Breast epithelium (tissue), 4 donors: Measurements from ENCODE around the gene HMGA1. TPM values are rescaled to one million over a fixed set of nuclear protein-coding genes. Genes with fewer than 3 reads are reported as not detected.

Experiments used
- DNase-seq, 2 donors: peaks; one replicate each; pipeline ENCODE4 v3.0.0-alpha.2; 2019; ENCODE audit warnings: low spot score in 2 of 2
- H3K27ac ChIP-seq, 2 donors: fragments of 200-600 bp; sonication (generic) in 1 of 2; one replicate each; pipeline ENCODE4 v1.5.1; 2016 to 2019; ENCODE audit warnings: mild to moderate bottlenecking in 1 of 2
- H3K27me3 ChIP-seq, 2 donors: fragments of 200-600 bp; sonication (generic) in 1 of 2; one replicate each; pipeline versions ENCODE4 v1.5.1 to v1.6.0; 2017 to 2019; ENCODE audit warnings: control low read depth in 1 of 2, mild to moderate bottlenecking in 1 of 2
- H3K36me3 ChIP-seq: fragments of 200-600 bp; one replicate; pipeline ENCODE4 v1.5.1; 2019
- H3K4me1 ChIP-seq, 2 donors: fragments of 200-600 bp; sonication (generic); one replicate each; pipeline ENCODE4 v1.5.1; 2016 to 2019; ENCODE audit warnings: control low read depth in 1 of 2
- H3K4me3 ChIP-seq, 3 donors: fragments of 200-600 bp; sonication (generic); 1 replicate in 2 of 3; 2 replicates in 1 of 3; pipeline ENCODE4 v1.5.1; 2016 to 2019; ENCODE audit warnings: mild to moderate bottlenecking in 3 of 3, moderate library complexity in 2 of 3
- H3K9me3 ChIP-seq, 2 donors: fragments of 200-600 bp; sonication (generic) in 1 of 2; one replicate each; pipeline ENCODE4 v1.5.1; 2016 to 2019; ENCODE audit warnings: control low read depth in 1 of 2
- POLR2A ChIP-seq: fragments of 450-650 bp; IDR thresholded peaks from one replicate; pipeline ENCODE4 v1.6.1; 2016; ENCODE audit warnings: antibody characterized with exemption, mild to moderate bottlenecking, moderate library complexity
- POLR2AphosphoS5 ChIP-seq, 3 donors: sonication (generic); formaldehyde crosslinking; IDR thresholded peaks; one replicate each; pipeline ENCODE4 v1.6.1; 2017; ENCODE audit warnings: antibody characterized with exemption in 3 of 3
- intact Hi-C: fragments of 100-400 bp; cut with DNase I; formaldehyde crosslinking; loops from one replicate; pipeline ENCODE4 v1.15.1; 2023; ENCODE audit warnings: low total_unique reads
- total RNA-seq, 3 donors: library from RNA; depleted of rRNA; stranded (reverse); fragments of >200 nt; gene quantifications; one replicate each; pipeline ENCODE4 v1.1.0, GENCODE V29; 2016
- TF ChIP-seq, protein P1 (sequence below), 3 donors: fragments of 450-650 bp; IDR thresholded peaks; one replicate each; pipeline ENCODE4 v1.5.1; 2016 to 2017; ENCODE audit warnings: antibody characterized with exemption in 3 of 3, mild to moderate bottlenecking in 3 of 3, moderate library complexity in 3 of 3

The HMGA1 gene
- total RNA-seq, 3 donors from 2014 or later, result 10.9 to 20.9 (median 12.8) TPM

DNA sequence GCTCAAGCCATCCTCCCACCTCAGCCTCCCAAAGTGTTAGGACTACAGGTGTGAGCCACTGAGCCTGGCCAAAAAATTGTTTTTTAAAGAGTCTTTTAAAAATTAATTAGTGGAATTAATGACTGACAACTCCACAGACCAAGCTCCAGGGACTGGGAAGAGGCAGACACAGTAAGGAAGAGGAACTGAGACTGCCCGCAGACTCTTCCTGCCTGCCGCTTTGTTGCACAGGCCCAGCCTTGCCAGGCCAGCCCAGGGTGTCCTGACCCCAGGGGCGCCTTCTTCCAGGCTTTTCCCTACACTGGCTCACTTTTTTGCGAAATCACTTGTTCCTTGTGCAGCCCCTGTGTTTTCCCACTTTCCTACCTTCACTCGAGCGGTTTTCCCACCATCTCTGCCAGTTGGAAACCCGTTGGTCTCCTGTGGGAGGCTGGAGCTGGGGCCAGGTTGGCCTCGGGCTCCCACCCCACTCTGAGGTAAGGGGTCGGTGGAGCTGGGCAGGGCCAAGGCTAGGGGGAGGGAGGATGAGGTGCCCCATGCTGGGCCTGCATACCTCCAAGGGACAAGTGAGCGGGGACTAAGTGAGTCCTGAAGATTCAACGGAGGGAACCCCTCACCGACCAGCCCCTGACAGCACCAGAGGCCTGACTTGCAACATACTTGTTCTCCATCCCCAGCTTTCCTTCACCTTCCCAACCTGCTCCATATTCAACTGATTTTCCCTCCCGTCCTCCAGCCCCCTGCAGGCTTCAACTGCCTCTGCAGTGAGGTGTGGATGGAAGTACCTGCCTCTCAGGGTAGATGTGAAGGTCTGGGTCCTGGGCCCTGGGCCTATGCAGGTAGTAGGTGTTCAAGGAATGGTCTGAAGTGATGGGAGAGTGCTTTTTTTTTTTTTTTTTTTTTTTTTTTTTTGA lies 35.6 kb downstream of the HMGA1 start:
- no peaks in the 10 kb centered on the region for H3K27me3 ChIP-seq
- H3K36me3 ChIP-seq, result no peaks in the 10 kb centered on the region
- no peaks in the 10 kb centered on the region for H3K4me1 ChIP-seq
- intact Hi-C loops, result no loop called here
- no peak overlapping the region for H3K27ac ChIP-seq
- no peak for TF ChIP-seq POLR2A
- TF ChIP-seq, protein P1, sequence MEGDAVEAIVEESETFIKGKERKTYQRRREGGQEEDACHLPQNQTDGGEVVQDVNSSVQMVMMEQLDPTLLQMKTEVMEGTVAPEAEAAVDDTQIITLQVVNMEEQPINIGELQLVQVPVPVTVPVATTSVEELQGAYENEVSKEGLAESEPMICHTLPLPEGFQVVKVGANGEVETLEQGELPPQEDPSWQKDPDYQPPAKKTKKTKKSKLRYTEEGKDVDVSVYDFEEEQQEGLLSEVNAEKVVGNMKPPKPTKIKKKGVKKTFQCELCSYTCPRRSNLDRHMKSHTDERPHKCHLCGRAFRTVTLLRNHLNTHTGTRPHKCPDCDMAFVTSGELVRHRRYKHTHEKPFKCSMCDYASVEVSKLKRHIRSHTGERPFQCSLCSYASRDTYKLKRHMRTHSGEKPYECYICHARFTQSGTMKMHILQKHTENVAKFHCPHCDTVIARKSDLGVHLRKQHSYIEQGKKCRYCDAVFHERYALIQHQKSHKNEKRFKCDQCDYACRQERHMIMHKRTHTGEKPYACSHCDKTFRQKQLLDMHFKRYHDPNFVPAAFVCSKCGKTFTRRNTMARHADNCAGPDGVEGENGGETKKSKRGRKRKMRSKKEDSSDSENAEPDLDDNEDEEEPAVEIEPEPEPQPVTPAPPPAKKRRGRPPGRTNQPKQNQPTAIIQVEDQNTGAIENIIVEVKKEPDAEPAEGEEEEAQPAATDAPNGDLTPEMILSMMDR (IDR thresholded peaks at IDR 0.05), result no peak
- no peak for TF ChIP-seq POLR2AphosphoS5 (IDR thresholded peaks at IDR 0.05)
- no peak overlapping the region for H3K4me3 ChIP-seq
- no peaks in the 10 kb centered on the region for H3K9me3 ChIP-seq
- no peak for DNase-seq

DNA sequence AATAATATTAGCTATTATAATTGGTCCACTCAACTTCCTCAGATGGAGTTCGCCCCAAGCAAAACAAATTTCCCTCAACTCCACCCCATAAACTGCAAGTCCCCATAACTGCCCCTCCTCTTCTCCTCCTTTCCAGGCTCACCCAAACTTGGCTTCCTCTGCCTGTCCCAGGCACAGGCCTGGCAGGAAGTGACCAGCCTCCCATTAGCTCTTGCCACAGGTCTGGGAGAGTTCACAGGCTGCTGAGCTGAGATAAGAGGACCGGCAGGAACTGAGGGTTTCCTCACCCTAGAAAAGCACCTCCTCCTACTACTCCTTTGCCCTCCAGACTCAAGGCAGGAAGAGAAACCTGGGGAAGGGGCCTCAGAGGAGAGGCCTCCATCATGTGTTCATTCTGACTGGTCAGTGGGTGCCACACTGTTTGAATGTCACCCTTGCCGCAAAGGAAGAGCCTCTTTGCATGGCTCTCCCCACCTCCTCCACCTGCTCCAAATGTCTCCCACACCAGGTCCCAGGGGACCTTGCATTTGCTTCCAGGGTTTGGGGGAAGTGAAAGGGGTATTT lies 36.7 kb downstream of the HMGA1 start:
- intact Hi-C loops, result no loop called here
- no peak for DNase-seq
- Histone ChIP-seq H3K27ac (no peak overlapping the region), H3K4me3 (no peak overlapping the region), H3K36me3 (no peaks in the 10 kb centered on the region), H3K4me1 (no peaks in the 10 kb centered on the region), H3K27me3 (no peaks in the 10 kb centered on the region), H3K9me3 (no peaks in the 10 kb centered on the region)
- no peak for TF ChIP-seq POLR2A
- TF ChIP-seq, protein P1 (IDR thresholded peaks at IDR 0.05), result no peak
- no peak for TF ChIP-seq POLR2AphosphoS5 (IDR thresholded peaks at IDR 0.05)

DNA sequence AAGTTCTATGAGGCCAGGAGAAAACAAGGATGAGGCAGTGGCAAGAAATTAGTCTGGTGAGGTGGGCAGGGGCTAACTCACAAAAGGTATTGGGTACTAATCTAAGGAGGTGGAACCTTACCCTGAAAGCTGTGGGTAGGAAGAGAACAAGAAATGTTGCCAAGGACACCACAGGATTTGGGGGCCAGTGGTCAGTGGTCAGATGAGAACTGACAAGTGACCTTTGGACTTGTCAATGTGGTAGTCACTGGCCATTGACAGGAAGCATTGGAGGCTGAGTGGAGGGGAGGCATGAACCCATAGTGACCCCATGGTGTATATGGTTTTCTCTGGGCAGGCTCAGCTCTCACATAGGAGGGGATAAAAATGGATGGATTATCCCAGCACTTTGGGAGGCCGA lies 37.5 kb downstream of the HMGA1 start:
- no peak for TF ChIP-seq POLR2AphosphoS5 (IDR thresholded peaks at IDR 0.05)

DNA sequence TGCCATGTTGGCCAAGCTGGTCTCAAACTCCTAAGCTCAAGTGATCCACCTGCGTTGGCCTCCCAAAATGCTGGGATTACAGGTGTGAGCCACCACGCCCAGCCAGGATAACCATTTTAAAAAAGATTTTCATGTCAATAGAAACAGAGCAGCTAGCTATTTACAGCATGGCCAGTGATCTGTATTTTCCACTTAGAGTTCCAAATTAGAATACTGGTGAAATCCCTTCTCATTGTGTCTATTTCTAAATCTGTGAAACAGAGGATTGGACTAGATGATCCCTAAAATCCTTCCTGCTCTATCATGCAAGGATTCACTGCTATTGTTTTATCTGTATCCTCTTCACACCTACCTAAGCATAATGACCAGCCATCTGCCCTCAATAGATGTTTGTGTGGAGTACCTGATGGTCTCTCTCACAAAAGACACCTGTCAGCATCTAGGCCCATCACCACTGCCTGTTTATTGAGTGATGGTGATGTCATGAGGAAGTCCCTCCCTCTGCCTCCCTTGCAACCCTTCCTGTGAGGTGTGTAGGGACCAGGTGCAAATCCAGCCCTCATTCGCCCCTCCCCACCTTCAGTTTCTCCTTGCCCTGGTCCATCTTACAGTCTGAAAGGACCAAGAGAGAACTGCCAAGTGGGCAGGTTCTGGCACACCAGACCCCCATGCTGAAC lies 38.6 kb downstream of the HMGA1 start:
- H3K27me3 ChIP-seq, result no peaks in the 10 kb centered on the region
- H3K9me3 ChIP-seq, result no peaks in the 10 kb centered on the region
- intact Hi-C loops, result no loop called here
- no peaks in the 10 kb centered on the region for H3K4me1 ChIP-seq
- no peak for DNase-seq
- no peak overlapping the region for H3K4me3 ChIP-seq
- H3K27ac ChIP-seq, result no peak overlapping the region
- no peaks in the 10 kb centered on the region for H3K36me3 ChIP-seq
- TF ChIP-seq, protein P1 (IDR thresholded peaks at IDR 0.05), result no peak
- no peak for TF ChIP-seq POLR2A

More for the DNA sequence above, 37.5 kb downstream of the HMGA1 start:
- intact Hi-C loops, result no loop called here
- no peaks in the 10 kb centered on the region for H3K9me3 ChIP-seq
- H3K4me3 ChIP-seq, result no peak overlapping the region
- no peaks in the 10 kb centered on the region for H3K4me1 ChIP-seq
- no peaks in the 10 kb centered on the region for H3K36me3 ChIP-seq
- H3K27me3 ChIP-seq, result no peaks in the 10 kb centered on the region
- H3K27ac ChIP-seq, result no peak overlapping the region
- DNase-seq, result no peak

DNA sequence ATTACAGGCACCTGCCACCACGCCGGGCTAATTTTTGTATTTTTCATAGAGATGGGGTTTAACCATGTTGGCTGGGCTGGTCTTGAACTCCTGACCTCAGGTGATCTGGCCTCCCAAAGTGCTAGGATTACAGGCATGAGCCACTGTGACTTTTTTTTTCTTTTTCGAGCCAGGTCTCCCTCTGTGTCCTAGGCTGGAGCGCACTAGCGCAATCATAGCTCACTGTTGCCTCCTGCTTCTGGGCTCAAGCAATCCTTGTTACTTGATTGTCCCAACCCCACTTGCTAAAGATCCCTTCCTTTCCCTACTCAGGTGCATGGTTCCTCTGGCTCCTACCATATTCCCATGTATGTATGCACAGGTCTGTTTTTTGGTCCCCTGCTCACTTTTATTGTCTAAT lies 39.5 kb downstream of the HMGA1 start:
- Histone ChIP-seq H3K36me3 (no peaks in the 10 kb centered on the region), H3K27ac (no peak overlapping the region), H3K4me3 (no peak overlapping the region), H3K4me1 (no peaks in the 10 kb centered on the region), H3K9me3 (no peaks in the 10 kb centered on the region), H3K27me3 (no peaks in the 10 kb centered on the region)
- intact Hi-C loops, result no loop called here
- no peak for TF ChIP-seq POLR2AphosphoS5 (IDR thresholded peaks at IDR 0.05)
- TF ChIP-seq, protein P1 (IDR thresholded peaks at IDR 0.05), result no peak
- no peak for TF ChIP-seq POLR2A
- no peak for DNase-seq
